HG02884 (cell line): ENCODE results near the gene ARL5C.

ENCODE experiments used
- ATAC-seq: cut with Tn5 transposase; IDR thresholded peaks from one replicate; pipeline ENCODE4 v1.9.1; 2021; ENCODE audit warnings: mild to moderate bottlenecking, moderate library complexity; ENCODE audit not compliant: unreplicated experiment

The ARL5C gene

DNA sequence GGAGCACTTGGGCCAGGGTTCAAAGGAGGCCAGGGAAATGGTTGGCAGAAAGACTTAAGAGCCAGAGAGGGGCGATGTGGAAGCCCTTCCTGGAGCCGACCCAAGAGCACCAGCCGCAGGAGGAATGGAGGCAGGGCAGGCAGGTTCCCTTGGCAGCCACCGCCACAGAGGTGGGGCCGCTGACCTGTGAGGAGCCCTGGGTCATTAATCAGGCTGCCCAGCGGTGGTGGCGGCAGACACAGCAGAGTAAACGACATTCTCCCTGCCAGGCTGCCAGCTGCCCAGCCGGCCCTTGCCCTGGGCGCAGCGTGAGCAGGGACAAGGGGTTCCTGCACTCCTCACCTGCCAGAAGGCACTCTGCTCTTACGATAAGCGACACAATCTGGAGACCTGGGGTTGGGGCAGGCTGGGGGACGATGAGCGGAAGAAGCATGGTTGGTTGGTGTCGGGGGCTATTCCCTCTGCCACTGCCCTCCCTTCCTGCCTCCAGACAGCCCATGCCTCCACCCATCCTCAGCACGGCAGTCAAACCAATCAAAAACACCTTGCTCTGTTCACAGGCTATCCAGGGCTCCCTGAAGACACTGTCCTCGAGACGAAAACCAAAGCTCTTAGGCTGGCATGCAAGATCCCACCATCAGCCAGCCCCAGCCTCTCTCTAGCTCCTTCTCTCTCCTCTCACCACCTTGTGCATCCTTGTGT, 55.4 kb downstream of the ARL5C start:
- ATAC-seq = no peak

DNA sequence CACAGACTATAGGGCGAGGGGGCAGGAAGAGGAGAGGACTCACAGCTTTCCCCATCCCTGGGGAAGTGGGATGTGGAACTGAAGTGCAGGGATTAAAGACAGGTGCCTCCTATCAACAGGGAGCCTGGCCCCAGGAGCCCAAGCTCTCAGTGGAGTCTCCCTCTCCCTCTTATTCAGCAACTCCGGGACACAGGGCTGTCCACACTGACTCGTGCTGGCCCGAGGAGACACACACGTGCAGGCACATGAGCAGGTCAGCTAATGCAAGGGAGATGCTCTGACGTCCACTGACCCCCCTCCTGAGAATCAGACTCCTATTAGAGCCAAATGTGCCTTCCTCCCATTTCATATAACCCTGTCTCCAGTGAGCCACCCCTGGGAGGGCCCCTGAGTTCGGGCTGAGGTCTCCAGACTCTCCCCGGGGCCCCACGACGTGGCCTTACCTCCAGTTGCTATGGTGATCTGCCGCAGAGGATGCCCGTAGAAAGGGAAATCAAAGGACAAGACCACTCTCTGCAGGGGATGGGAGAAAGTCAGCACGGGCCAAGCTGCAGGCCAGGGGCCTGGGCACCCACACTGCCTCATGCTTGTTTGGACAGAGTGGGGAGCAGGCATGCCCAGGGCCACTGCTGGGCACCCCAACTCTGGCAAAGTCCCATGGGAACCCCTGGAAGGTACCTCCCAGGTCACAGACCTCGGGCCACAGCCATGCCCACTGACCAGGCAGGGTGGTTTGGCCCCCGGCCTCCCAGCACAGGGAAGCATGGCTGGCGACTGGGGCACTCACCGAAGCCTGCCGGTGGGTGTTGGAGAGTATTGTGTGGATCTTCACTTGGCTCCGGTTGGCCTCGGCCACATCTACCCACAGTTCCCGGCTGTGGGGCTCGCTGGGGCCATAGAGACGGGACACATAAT, 57.2 kb downstream of the ARL5C start:
- ATAC-seq = no peak

DNA sequence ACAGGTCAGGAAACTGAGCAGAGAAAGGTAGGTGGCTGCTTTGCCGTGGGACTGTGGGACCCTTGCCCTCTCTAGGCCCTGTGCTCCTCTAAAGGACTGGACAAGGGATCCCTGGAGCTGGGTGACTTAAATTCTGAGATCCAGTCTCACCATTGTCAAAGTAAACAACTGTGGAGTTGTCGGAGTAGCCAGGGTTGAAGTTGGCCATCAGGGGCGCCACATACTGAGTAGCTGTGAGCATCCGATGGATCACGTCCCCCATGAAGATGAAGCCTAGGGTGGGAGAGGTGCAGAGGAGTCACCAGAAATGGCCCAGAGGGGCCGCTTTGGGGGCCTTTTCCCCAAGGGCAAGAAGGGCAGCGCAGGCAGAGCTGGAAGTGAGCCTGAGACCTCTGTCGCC, 58.0 kb downstream of the ARL5C start:
- ATAC-seq = no peak

DNA sequence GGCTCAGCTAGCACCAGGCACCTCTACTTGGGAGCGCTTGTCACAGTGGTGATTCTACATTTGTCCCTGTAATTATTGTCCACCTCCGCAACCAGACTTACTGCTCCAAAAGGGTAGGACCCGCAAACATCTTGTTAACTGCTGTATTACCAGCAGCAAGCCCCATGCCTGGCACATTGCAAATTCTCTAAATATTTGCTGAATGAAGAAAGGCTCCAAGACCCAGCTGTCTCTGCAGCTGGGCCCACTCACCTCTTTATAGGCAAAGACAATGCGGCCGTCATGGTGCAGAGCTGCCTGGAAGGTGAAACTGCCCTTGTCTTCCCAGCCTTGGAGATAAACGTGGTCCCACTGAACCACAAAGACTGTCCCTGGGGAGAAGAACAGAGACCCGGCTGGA, 58.8 kb downstream of the ARL5C start:
- ATAC-seq = no peak
